ENCODE results near the gene CELA3B.
"Not testable (repeated sequence)": the region's sequence is repeated elsewhere in the genome, so short reads cannot be mapped to it uniquely, and the experiment has no call there.

The CELA3B gene

GRCh38 chr1:22018583-22019559, 42.0 kb downstream of the CELA3B start:
- DNase-seq, result peak; percentile 85

GRCh38 chr1:22021061-22021460, 44.2 kb downstream of the CELA3B start:
- DNase-seq, result no peak

- peak; percentile 81 for DNase-seq
Observed at GRCh38 chr1:22024485-22025367, 47.9 kb downstream of the CELA3B start.

- peak; percentile 94 for DNase-seq
Observed at GRCh38 chr1:22025368-22026155, 48.7 kb downstream of the CELA3B start.

- DNase-seq, result no peak
Observed at GRCh38 chr1:22026924-22027289, 50.1 kb downstream of the CELA3B start.

- no peak for DNase-seq
Observed at GRCh38 chr1:22030057-22030456, 53.2 kb downstream of the CELA3B start.

GRCh38 chr1:22030473-22030872, 53.7 kb downstream of the CELA3B start:
- DNase-seq, result no peak

GRCh38 chr1:22031214-22031962, 54.6 kb downstream of the CELA3B start:
- peak; percentile 30 for DNase-seq

- not testable (repeated sequence) for DNase-seq
Observed at GRCh38 chr1:22034834-22035233, 58.0 kb downstream of the CELA3B start.

- no peak for DNase-seq
Observed at GRCh38 chr1:22037520-22037919, 60.7 kb downstream of the CELA3B start.

GRCh38 chr1:22038036-22038435, 61.2 kb downstream of the CELA3B start:
- DNase-seq, result no peak

Measured in activated CD4-positive, alpha-beta T cell treated with anti-CD3 and anti-CD28 coated beads, Interleukin-2, Interleukin-6, amounts not matched to agents 100 ng/mL and 50 ng/mL, durations not matched to agents 16 hours and 8 hours (primary cell).